Activated CD4-positive, alpha-beta memory T cell treated with anti-CD3 and anti-CD28 coated beads, Interleukin-2, amount 10 ng/mL, durations not matched to agents 7 days and 5 days (primary cell): Measurements from ENCODE around the gene LAMA4. TPM values are rescaled to one million over a fixed set of nuclear protein-coding genes. Genes with fewer than 3 reads are reported as not detected.
A peak's percentile ranks its signal among the peaks of the same experiment; 100 is the strongest.

ENCODE experiments used
- CTCF ChIA-PET: fragments of 350-600 bp; sonication (Branson Sonifier 250); formaldehyde crosslinking; loops from one replicate; lab custom pipeline; 2021; ENCODE audit warnings: antibody characterized with exemption, inconsistent platforms; lab: Charles Lee
- POLR2A ChIA-PET: fragments of 350-600 bp; sonication (Branson Sonifier 250); formaldehyde crosslinking; loops from one replicate; lab custom pipeline; 2021; ENCODE audit warnings: antibody characterized with exemption; lab: Charles Lee
- DNase-seq: peaks from one replicate; pipeline ENCODE4 v3.0.0-alpha.2; 2020
- H3K27ac Mint-ChIP-seq: one replicate; pipeline ENCODE4 v1.8.0; 2021; ENCODE audit warnings: mild to moderate bottlenecking, mixed read lengths
- H3K27me3 Mint-ChIP-seq: one replicate; pipeline ENCODE4 v1.8.0; 2021; ENCODE audit warnings: mixed read lengths
- H3K36me3 Mint-ChIP-seq: one replicate; pipeline ENCODE4 v1.8.0; 2021; ENCODE audit warnings: low read depth, mixed read lengths
- H3K4me1 Mint-ChIP-seq: one replicate; pipeline ENCODE4 v1.8.0; 2021; ENCODE audit warnings: mixed read lengths
- H3K4me3 Mint-ChIP-seq: one replicate; pipeline ENCODE4 v1.8.0; 2021; ENCODE audit warnings: mild to moderate bottlenecking, mixed read lengths
- H3K9me3 Mint-ChIP-seq: one replicate; pipeline ENCODE4 v1.8.0; 2021; ENCODE audit warnings: mixed read lengths
- total RNA-seq, 2 experiments: library from RNA; stranded (reverse); gene quantifications; one replicate each; pipeline ENCODE4 v1.2.3, GENCODE V29; 2021

The LAMA4 gene
- total RNA-seq, 2 experiments from 2014 or later, result not detected

DNA sequence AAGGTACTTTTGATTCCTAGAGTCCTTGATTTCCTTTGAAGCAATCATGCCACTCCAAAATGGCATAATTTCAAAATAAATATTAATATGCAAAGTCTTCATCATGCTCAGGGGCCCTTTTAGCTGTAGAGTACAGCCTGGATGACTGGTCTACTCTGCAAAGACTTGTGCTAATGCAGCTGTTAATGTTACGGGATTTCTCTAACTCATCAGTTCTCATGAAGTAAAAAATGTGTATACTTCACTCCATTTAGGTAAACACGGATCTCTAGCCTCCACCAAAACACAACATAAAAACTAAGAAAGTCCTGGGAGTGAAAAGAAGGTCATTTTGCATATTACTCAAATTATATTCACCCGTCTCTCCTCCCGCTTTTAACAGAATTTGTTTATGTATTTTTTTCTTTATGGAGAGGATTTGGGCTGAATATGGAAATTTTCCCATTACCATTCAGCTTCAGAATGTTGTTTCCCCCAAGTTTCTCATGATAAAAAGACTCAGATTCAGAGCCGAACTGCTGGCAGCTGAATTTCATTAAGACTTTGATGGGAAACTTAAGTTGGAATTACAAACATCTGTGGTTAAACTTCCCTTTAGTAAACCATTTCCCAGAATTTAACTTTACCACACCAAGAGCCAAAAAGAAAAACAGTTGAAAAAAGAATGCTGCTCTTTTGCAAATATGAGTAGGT, 8.7 kb downstream of the LAMA4 start:
- Mint-ChIP-seq H3K27ac (no peak overlapping the region), H3K4me1 (peaks cover 16% of the 10 kb centered on the region), H3K9me3 (no peaks in the 10 kb centered on the region), H3K27me3 (peaks cover 44% of the 10 kb centered on the region), H3K36me3 (no peaks in the 10 kb centered on the region), H3K4me3 (no peak overlapping the region)
- ChIA-PET POLR2A (no interaction called here), CTCF (no interaction called here)
- no peak for DNase-seq

GRCh38 chr6:112243861-112244827, 10.2 kb downstream of the LAMA4 start:
- no peak for DNase-seq
- peaks cover 40% of the 10 kb centered on the region for H3K27me3 Mint-ChIP-seq
- ChIA-PET POLR2A (interaction anchor here (0.6 kb wide), 1 partner anchor 754 kb away, joined by 3 read pairs; no protein-coding TSS in a partner anchor), CTCF (no interaction called here)
- H3K9me3 Mint-ChIP-seq, result no peaks in the 10 kb centered on the region
- peaks cover 16% of the 10 kb centered on the region for H3K4me1 Mint-ChIP-seq
- no peak overlapping the region for H3K27ac Mint-ChIP-seq
- H3K36me3 Mint-ChIP-seq, result peaks cover 2% of the 10 kb centered on the region
- no peak overlapping the region for H3K4me3 Mint-ChIP-seq

- peaks cover 21% of the 10 kb centered on the region for H3K4me1 Mint-ChIP-seq
- peaks cover 2% of the 10 kb centered on the region for H3K36me3 Mint-ChIP-seq
- ChIA-PET CTCF (interaction anchor here (1.1 kb wide), 1 partner anchor 11 kb away, joined by 3 read pairs; no protein-coding TSS in a partner anchor), POLR2A (no interaction called here)
- H3K27ac Mint-ChIP-seq, result no peak overlapping the region
- H3K9me3 Mint-ChIP-seq, result no peaks in the 10 kb centered on the region
- DNase-seq, result no peak
- no peak overlapping the region for H3K4me3 Mint-ChIP-seq
- H3K27me3 Mint-ChIP-seq, result peaks cover 39% of the 10 kb centered on the region
Measured at GRCh38 chr6:112241820-112242429, 12.4 kb downstream of the LAMA4 start.

GRCh38 chr6:112237595-112237994, 16.8 kb downstream of the LAMA4 start:
- POLR2A ChIA-PET, result no interaction called here
- Mint-ChIP-seq H3K27ac (peak overlapping the region; percentile 4), H3K4me1 (peaks cover 37% of the 10 kb centered on the region), H3K27me3 (peaks cover 58% of the 10 kb centered on the region), H3K9me3 (no peaks in the 10 kb centered on the region), H3K4me3 (no peak overlapping the region), H3K36me3 (peaks cover 2% of the 10 kb centered on the region)
- no peak for DNase-seq
- CTCF ChIA-PET, result no interaction called here

DNA sequence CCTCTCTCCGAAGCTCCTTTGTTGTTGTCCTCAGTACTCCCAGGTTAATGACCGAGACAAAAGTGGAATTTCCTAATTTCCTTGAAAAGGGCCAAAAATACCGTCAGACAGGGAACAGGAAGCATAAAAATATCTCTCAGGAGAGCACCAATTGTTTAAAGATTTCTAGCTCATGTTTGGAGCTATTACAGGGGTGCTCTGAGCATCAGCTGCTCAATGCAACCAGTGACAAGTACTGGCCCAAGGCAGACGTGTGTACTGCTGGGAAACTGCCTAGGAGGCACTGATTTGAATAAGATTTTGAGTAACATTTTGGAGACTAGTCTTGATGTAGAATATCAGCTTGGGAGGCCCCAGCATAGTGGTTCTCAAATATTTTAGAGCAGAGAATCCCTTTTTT, 17.3 kb downstream of the LAMA4 start:
- Mint-ChIP-seq H3K36me3 (peaks cover 2% of the 10 kb centered on the region), H3K4me3 (no peak overlapping the region), H3K9me3 (no peaks in the 10 kb centered on the region), H3K27me3 (peaks cover 60% of the 10 kb centered on the region), H3K27ac (no peak overlapping the region), H3K4me1 (peaks cover 32% of the 10 kb centered on the region)
- POLR2A ChIA-PET, result no interaction called here
- DNase-seq, result no peak
- CTCF ChIA-PET, result interaction anchor here (1.0 to 1.7 kb wide), 2 partner anchors 57 to 74 kb away, joined by 5 to 8 read pairs; no protein-coding TSS in a partner anchor

DNA sequence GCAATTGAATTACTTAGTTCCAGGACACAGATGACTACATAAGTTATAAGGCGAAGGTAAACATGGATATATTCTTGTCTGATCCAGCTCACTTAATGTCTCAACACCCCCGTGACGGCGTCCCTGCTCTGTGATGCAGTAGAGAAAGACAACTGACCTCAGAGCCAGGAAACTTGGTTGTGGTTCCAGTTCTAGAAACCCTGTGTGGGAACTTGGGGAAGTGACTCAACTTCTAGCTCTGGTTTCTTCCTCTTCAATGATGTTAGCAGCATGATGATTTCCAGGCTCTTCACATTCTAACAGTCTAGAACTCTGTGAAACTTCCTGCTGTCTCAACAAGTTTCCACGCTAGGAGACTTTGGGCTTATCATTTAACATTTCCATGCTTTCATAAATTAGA, 18.4 kb downstream of the LAMA4 start:
- Mint-ChIP-seq H3K9me3 (no peaks in the 10 kb centered on the region), H3K4me1 (peaks cover 24% of the 10 kb centered on the region), H3K27me3 (peaks cover 63% of the 10 kb centered on the region), H3K27ac (no peak overlapping the region), H3K36me3 (peaks cover 2% of the 10 kb centered on the region), H3K4me3 (no peak overlapping the region)
- POLR2A ChIA-PET, result interaction anchor here (1.1 kb wide), 2 partner anchors 50 to 52 kb away, joined by 4 to 10 read pairs; no protein-coding TSS in a partner anchor
- peak; percentile 75 for DNase-seq
- CTCF ChIA-PET, result interaction anchor here (1.0 to 1.7 kb wide), 5 partner anchors 50 to 75 kb away, joined by 3 to 8 read pairs (median 5); no protein-coding TSS in a partner anchor

GRCh38 chr6:112234601-112235000, 19.8 kb downstream of the LAMA4 start:
- Mint-ChIP-seq H3K27me3 (peaks cover 66% of the 10 kb centered on the region), H3K4me1 (peaks cover 24% of the 10 kb centered on the region), H3K36me3 (no peaks in the 10 kb centered on the region), H3K27ac (no peak overlapping the region), H3K4me3 (no peak overlapping the region), H3K9me3 (no peaks in the 10 kb centered on the region)
- DNase-seq, result no peak
- ChIA-PET CTCF (interaction anchor here (1.4 kb wide), 1 partner anchor 54 kb away, joined by 4 read pairs; no protein-coding TSS in a partner anchor), POLR2A (no interaction called here)

- Mint-ChIP-seq H3K4me1 (peaks cover 24% of the 10 kb centered on the region), H3K27ac (no peak overlapping the region), H3K9me3 (no peaks in the 10 kb centered on the region), H3K36me3 (no peaks in the 10 kb centered on the region), H3K27me3 (peaks cover 69% of the 10 kb centered on the region), H3K4me3 (no peak overlapping the region)
- POLR2A ChIA-PET, result no interaction called here
- CTCF ChIA-PET, result interaction anchor here (1.4 kb wide), 1 partner anchor 54 kb away, joined by 4 read pairs; no protein-coding TSS in a partner anchor
- DNase-seq, result no peak
Measured at GRCh38 chr6:112233847-112234246, 20.5 kb downstream of the LAMA4 start.

DNA sequence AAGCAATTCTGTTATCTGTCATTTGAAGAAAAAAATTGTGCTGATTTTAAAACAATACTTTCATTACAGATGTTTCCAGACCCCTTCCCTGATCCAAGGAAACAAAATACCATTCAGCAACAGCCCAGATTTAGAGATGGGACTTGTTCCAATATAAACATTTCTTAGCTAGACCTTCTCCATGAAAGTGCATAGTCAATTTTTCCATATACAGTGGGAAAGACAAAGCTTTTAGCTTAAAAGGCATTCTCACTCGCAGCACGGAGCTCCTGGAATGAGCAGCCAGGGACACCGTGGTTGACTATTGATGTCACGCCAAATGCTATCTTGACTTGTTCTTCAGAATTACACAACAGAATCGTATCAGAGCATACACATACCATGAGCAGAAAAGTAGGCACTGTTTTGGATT, 21.5 kb downstream of the LAMA4 start:
- no peak for DNase-seq
- no peaks in the 10 kb centered on the region for H3K9me3 Mint-ChIP-seq
- no peak overlapping the region for H3K27ac Mint-ChIP-seq
- H3K36me3 Mint-ChIP-seq, result no peaks in the 10 kb centered on the region
- CTCF ChIA-PET, result interaction anchor here (1.4 kb wide), 1 partner anchor 20 kb away, joined by 3 read pairs; no protein-coding TSS in a partner anchor
- POLR2A ChIA-PET, result no interaction called here
- peaks cover 73% of the 10 kb centered on the region for H3K27me3 Mint-ChIP-seq
- H3K4me1 Mint-ChIP-seq, result peaks cover 24% of the 10 kb centered on the region
- H3K4me3 Mint-ChIP-seq, result no peak overlapping the region

- POLR2A ChIA-PET, result no interaction called here
- Mint-ChIP-seq H3K4me1 (peaks cover 17% of the 10 kb centered on the region), H3K36me3 (no peaks in the 10 kb centered on the region), H3K27ac (no peak overlapping the region), H3K4me3 (no peak overlapping the region), H3K9me3 (no peaks in the 10 kb centered on the region), H3K27me3 (peaks cover 64% of the 10 kb centered on the region)
- CTCF ChIA-PET, result no interaction called here
- DNase-seq, result no peak
Measured at GRCh38 chr6:112231594-112232060, 22.7 kb downstream of the LAMA4 start.

DNA sequence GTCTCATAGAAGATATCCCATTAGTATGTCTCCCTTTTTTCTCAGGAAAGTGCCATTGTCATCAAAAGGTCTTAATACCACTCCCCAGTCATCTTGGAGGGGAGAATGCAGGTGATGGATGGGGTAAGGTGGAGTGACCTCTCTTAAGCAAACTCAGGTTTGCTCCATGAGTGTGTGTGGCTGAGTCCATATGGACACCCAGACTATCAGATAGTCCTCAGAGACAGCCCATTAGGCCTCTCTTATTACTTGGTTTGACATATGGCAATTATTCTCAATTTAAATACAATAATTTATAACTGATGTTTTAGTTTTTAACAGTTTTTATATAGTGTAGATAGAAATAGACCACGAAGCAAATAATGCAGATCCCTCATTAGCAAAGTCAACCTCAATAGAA, 23.2 kb downstream of the LAMA4 start:
- no peak overlapping the region for H3K27ac Mint-ChIP-seq
- H3K9me3 Mint-ChIP-seq, result no peaks in the 10 kb centered on the region
- peaks cover 12% of the 10 kb centered on the region for H3K4me1 Mint-ChIP-seq
- no peaks in the 10 kb centered on the region for H3K36me3 Mint-ChIP-seq
- ChIA-PET CTCF (interaction anchor here (1.2 to 1.5 kb wide), 2 partner anchors 11 to 51 kb away, joined by 3 read pairs; no protein-coding TSS in a partner anchor), POLR2A (no interaction called here)
- DNase-seq, result no peak
- H3K27me3 Mint-ChIP-seq, result peaks cover 61% of the 10 kb centered on the region
- no peak overlapping the region for H3K4me3 Mint-ChIP-seq

- Mint-ChIP-seq H3K27ac (no peak overlapping the region), H3K4me1 (no peaks in the 10 kb centered on the region), H3K4me3 (no peak overlapping the region), H3K9me3 (no peaks in the 10 kb centered on the region), H3K27me3 (peaks cover 61% of the 10 kb centered on the region), H3K36me3 (no peaks in the 10 kb centered on the region)
- DNase-seq, result no peak
- POLR2A ChIA-PET, result no interaction called here
- CTCF ChIA-PET, result no interaction called here
Measured at GRCh38 chr6:112228480-112229332, 25.7 kb downstream of the LAMA4 start.
